SHP77 (cell line): Measurements from ENCODE around the gene PITPNC1.
"Not testable (repeated sequence)": the region's sequence is repeated elsewhere in the genome, so short reads cannot be mapped to it uniquely, and the experiment has no call there.

ENCODE experiments used
- DNase-seq, 2 experiments: peaks; one replicate each; lab custom pipeline; 2025; lab: John Stamatoyannopoulos, UW

PITPNC1 gene

GRCh38 chr17:67376737-67377487, at the start of gene PITPNC1:
TSS of gene PITPNC1 (plus strand) at chr17:67377281.
- peak; percentile 75 to 79 for DNase-seq

GRCh38 chr17:67328026-67328425, 49.1 kb upstream of the PITPNC1 start:
- no peak for DNase-seq

- not testable (repeated sequence) for DNase-seq
These were observed 45.5 kb upstream of the PITPNC1 start for GRCh38 chr17:67331381-67332161.

- not testable (repeated sequence) for DNase-seq
These were observed 44.9 kb upstream of the PITPNC1 start for GRCh38 chr17:67332162-67332508.

- DNase-seq, result no peak
These were observed 41.7 kb upstream of the PITPNC1 start for GRCh38 chr17:67335245-67335835.

- DNase-seq, result no peak
These were observed 40.2 kb upstream of the PITPNC1 start for GRCh38 chr17:67336859-67337258.

GRCh38 chr17:67338353-67338752, 38.7 kb upstream of the PITPNC1 start:
- DNase-seq, result not testable (repeated sequence)

GRCh38 chr17:67343237-67343636, 33.8 kb upstream of the PITPNC1 start:
- DNase-seq, result no peak

- DNase-seq, result no peak
These were observed 29.3 kb upstream of the PITPNC1 start for GRCh38 chr17:67347826-67348225.

- no peak for DNase-seq
These were observed 27.7 kb upstream of the PITPNC1 start for GRCh38 chr17:67349420-67349819.

GRCh38 chr17:67353161-67353560, 23.9 kb upstream of the PITPNC1 start:
- no peak for DNase-seq

- DNase-seq, result no peak
These were observed 23.0 kb upstream of the PITPNC1 start for GRCh38 chr17:67353929-67354574.

GRCh38 chr17:67358612-67359011, 18.5 kb upstream of the PITPNC1 start:
- no peak for DNase-seq

- peak in 1 of 2 experiments; percentile 5 for DNase-seq
These were observed 16.9 kb upstream of the PITPNC1 start for GRCh38 chr17:67359960-67360791.

GRCh38 chr17:67360880-67361279, 16.2 kb upstream of the PITPNC1 start:
- no peak for DNase-seq

GRCh38 chr17:67362173-67362572, 14.9 kb upstream of the PITPNC1 start:
- no peak for DNase-seq

GRCh38 chr17:67364847-67365737, 12.0 kb upstream of the PITPNC1 start:
- DNase-seq, result no peak

GRCh38 chr17:67365738-67366192, 11.3 kb upstream of the PITPNC1 start:
- no peak for DNase-seq

- peak; percentile 85 to 88 for DNase-seq
These were observed 10.6 kb upstream of the PITPNC1 start, which contains the start of gene PSMD12 for GRCh38 chr17:67366193-67367157. TSS of gene PSMD12 (minus strand) at chr17:67366577. CDS start at chr17:67366519, 58 bp downstream.
